HCT116 (cell line): ENCODE data around the gene AGPAT3. TPM values are rescaled to one million over a fixed set of nuclear protein-coding genes. Genes with fewer than 3 reads are reported as not detected.

ENCODE experiments used
- ATAC-seq: fragments of 200-7000 bp; cut with Tn5 transposase; 2 replicates; pipeline ENCODE4 v1.9.1; 2020; ENCODE audit warnings: mild to moderate bottlenecking, moderate library complexity
- BruUV-seq: library from RNA; stranded (reverse); fragments of 400-500 nt; replicated peaks from 2 replicates; lab custom pipeline; 2021; lab: Mats Ljungman, UMichigan
- CTCF ChIA-PET: fragments of 300-600 bp; sonication (Branson Sonifier 250); formaldehyde crosslinking; loops from one replicate; lab custom pipeline; 2021; ENCODE audit warnings: antibody characterized with exemption; lab: Charles Lee
- POLR2A ChIA-PET: fragments of 300-600, 350-600 bp; sonication (Branson Sonifier 250); formaldehyde crosslinking; loops from one replicate; lab custom pipeline; 2021; ENCODE audit warnings: antibody characterized with exemption; lab: Charles Lee
- RAD21 ChIA-PET, 2 experiments: fragments of 300-600 bp; sonication (Branson Sonifier 250); formaldehyde crosslinking; loops; one replicate each; lab custom pipeline; 2023; ENCODE audit warnings: low total read pairs in 2 of 2; ENCODE audit not compliant: uncharacterized antibody in 2 of 2, unreplicated experiment in 2 of 2, low non-redundant PET in 1 of 2; lab: Charles Lee
- DNase-seq: peaks from one replicate; pipeline ENCODE4 v3.0.0-alpha.2; 2010; ENCODE audit warnings: low read depth, low spot score
- H2AFZ ChIP-seq: fragments of 200-600 bp; shearing (Covaris generic), sonication (generic); 2 replicates; pipeline ENCODE4 v1.6.1; 2017; ENCODE audit warnings: low read depth, mixed run types, mixed read lengths, antibody characterized with exemption, low read length; ENCODE audit not compliant: poor library complexity, severe bottlenecking
- H3K27ac ChIP-seq: 2 replicates; pipeline ENCODE4 v1.5.1; 2012; ENCODE audit warnings: low read depth, low read length
- H3K27me3 ChIP-seq: fragments of 200-600 bp; sonication (generic); 2 replicates; pipeline ENCODE4 v1.6.1; 2016; ENCODE audit warnings: mixed run types, low read length, mixed read lengths; ENCODE audit not compliant: insufficient read depth
- H3K36me3 ChIP-seq, 2 experiments: fragments of 200-500 bp in 1 of 2; fragments of 200-600 bp in 1 of 2; sonication (Bioruptor generic) in 1 of 2; sonication (generic) in 1 of 2; 2 replicates each; pipeline versions ENCODE4 v1.5.1 to v1.6.1; 2014 to 2016; ENCODE audit warnings: low read length in 2 of 2, inconsistent platforms in 1 of 2, mixed read lengths in 1 of 2, mixed run types in 1 of 2; ENCODE audit not compliant: insufficient read depth in 2 of 2, control insufficient read depth in 1 of 2
- H3K4me1 ChIP-seq, 2 experiments: fragments of 200-600 bp in 1 of 2; sonication (generic) in 1 of 2; 2 replicates each; pipeline versions ENCODE4 v1.5.1 to v1.6.1; 2012 to 2017; ENCODE audit warnings: low read length in 2 of 2, inconsistent platforms in 1 of 2, mild to moderate bottlenecking in 1 of 2, mixed read lengths in 1 of 2, mixed run types in 1 of 2, moderate library complexity in 1 of 2; ENCODE audit not compliant: insufficient read depth in 2 of 2, control insufficient read depth in 1 of 2
- H3K4me2 ChIP-seq: fragments of 200-600 bp; sonication (generic); 2 replicates; pipeline ENCODE4 v1.6.1; 2017; ENCODE audit warnings: mixed run types, low read length, mixed read lengths
- H3K4me3 ChIP-seq, 2 experiments: fragments of 200-600 bp in 1 of 2; sonication (generic) in 1 of 2; replicated peaks in 1 of 2; 2 replicates each; pipeline ENCODE4 v1.5.1; 2011 to 2016; ENCODE audit warnings: low read length in 2 of 2, control low read depth in 1 of 2, low read depth in 1 of 2, mild to moderate bottlenecking in 1 of 2, mixed read lengths in 1 of 2, mixed run types in 1 of 2
- H3K79me2 ChIP-seq: fragments of 200-600 bp; sonication (generic); 2 replicates; pipeline ENCODE4 v1.6.1; 2017; ENCODE audit warnings: mild to moderate bottlenecking, mixed run types, low read length, moderate library complexity, mixed read lengths; ENCODE audit not compliant: insufficient read depth
- H3K9ac ChIP-seq: fragments of 200-600 bp; sonication (generic); 2 replicates; pipeline ENCODE4 v1.6.1; 2016; ENCODE audit warnings: low read length, mixed read lengths
- H3K9me2 ChIP-seq: fragments of 200-600 bp; sonication (generic), shearing (Covaris generic); 2 replicates; pipeline ENCODE4 v1.6.1; 2017; ENCODE audit warnings: mixed run types, mild to moderate bottlenecking, moderate library complexity; ENCODE audit not compliant: insufficient read depth
- H3K9me3 ChIP-seq, 2 experiments: fragments of 200-500 bp in 1 of 2; fragments of 200-600 bp in 1 of 2; sonication (Bioruptor generic) in 1 of 2; sonication (generic) in 1 of 2; 2 replicates each; pipeline ENCODE4 v1.6.1; 2014 to 2017; ENCODE audit warnings: low read length in 2 of 2, mixed read lengths in 2 of 2, inconsistent platforms in 1 of 2, low read depth in 1 of 2, mild to moderate bottlenecking in 1 of 2, mixed run types in 1 of 2, moderate library complexity in 1 of 2; ENCODE audit not compliant: control insufficient read depth in 1 of 2, insufficient read depth in 1 of 2
- H4K20me1 ChIP-seq: fragments of 200-600 bp; sonication (generic), shearing (Covaris generic); 2 replicates; pipeline ENCODE4 v1.6.1; 2017; ENCODE audit warnings: mixed run types, mild to moderate bottlenecking, moderate library complexity; ENCODE audit not compliant: insufficient read depth
- CEBPB ChIP-seq: IDR thresholded peaks from 2 replicates; pipeline ENCODE4 v1.6.1; 2012; ENCODE audit warnings: low read depth
- CTCF ChIP-seq, 3 experiments: fragments of 200-600 bp in 1 of 3; sonication (generic) in 1 of 3; IDR thresholded peaks in 2 of 3; conservative IDR thresholded peaks in 1 of 3; 2 replicates each; pipeline ENCODE4 v1.5.1; 2012 to 2017; ENCODE audit warnings: low read depth in 2 of 3, low read length in 2 of 3, antibody characterized with exemption in 1 of 3, borderline replicate concordance in 1 of 3, control low read depth in 1 of 3, mild to moderate bottlenecking in 1 of 3, mixed read lengths in 1 of 3, mixed run types in 1 of 3, moderate library complexity in 1 of 3; ENCODE audit not compliant: insufficient read depth in 1 of 3
- ELF1 ChIP-seq: IDR thresholded peaks from 2 replicates; pipeline ENCODE4 v1.6.1; 2012; ENCODE audit warnings: low read depth, borderline replicate concordance
- EZH2phosphoT487 ChIP-seq: fragments of 200-600 bp; IDR thresholded peaks from 2 replicates; pipeline ENCODE4 v1.6.1; 2018; ENCODE audit warnings: antibody characterized with exemption, borderline replicate concordance
- FOSL1 ChIP-seq: IDR thresholded peaks from 2 replicates; pipeline ENCODE4 v1.6.1; 2012; ENCODE audit warnings: low read depth
- MAX ChIP-seq: IDR thresholded peaks from 2 replicates; pipeline ENCODE4 v1.6.1; 2012
- POLR2A ChIP-seq: IDR thresholded peaks from 2 replicates; pipeline ENCODE4 v1.7.0; 2011; ENCODE audit warnings: borderline replicate concordance; ENCODE audit not compliant: insufficient read depth, insufficient read length; ENCODE audit errors: extremely low read depth
- REST ChIP-seq: IDR thresholded peaks from 2 replicates; pipeline ENCODE4 v1.6.1; 2012; ENCODE audit warnings: low read depth
- SIN3A ChIP-seq: IDR thresholded peaks from 2 replicates; pipeline ENCODE4 v1.6.1; 2012; ENCODE audit warnings: low read depth
- SP1 ChIP-seq: IDR thresholded peaks from 2 replicates; pipeline ENCODE4 v1.6.1; 2012; ENCODE audit warnings: low read depth
- TCF7L2 ChIP-seq: IDR thresholded peaks from 2 replicates; pipeline ENCODE4 v1.7.0; 2011; ENCODE audit warnings: borderline replicate concordance, inconsistent platforms; ENCODE audit not compliant: insufficient read depth, insufficient read length; ENCODE audit errors: extremely low read depth
- intact Hi-C: fragments of 100-400 bp; cut with micrococcal nuclease; formaldehyde crosslinking; loops from 2 replicates; pipeline ENCODE4 v1.10.0; 2022
- total RNA-seq: library from RNA; stranded (reverse); gene quantifications from one replicate; pipeline ENCODE4 v1.2.1, GENCODE V29; 2021; ENCODE audit not compliant: unreplicated experiment

AGPAT3 gene
- total RNA-seq, 1 experiment from 2014 or later, result 54.1 TPM

GRCh38 chr21:43850728-43851295, 14.2 kb upstream of the AGPAT3 start:
- ATAC-seq (no peak), DNase-seq (no peak)
- Histone ChIP-seq H3K9me3 (no peaks in the 10 kb centered on the region), H3K4me2 (no peak overlapping the region), H3K9me2 (no peaks in the 10 kb centered on the region), H3K27me3 (no peaks in the 10 kb centered on the region), H2AFZ (no peak overlapping the region), H3K4me1 (no peaks in the 10 kb centered on the region), H4K20me1 (no peaks in the 10 kb centered on the region), H3K79me2 (no peaks in the 10 kb centered on the region), H3K9ac (no peak overlapping the region), H3K36me3 (no peaks in the 10 kb centered on the region), H3K4me3 (no peak overlapping the region), H3K27ac (no peak overlapping the region)
- no TSS peak for BruUV-seq
- CTCF ChIA-PET, result no interaction called here
- intact Hi-C loops, result no loop called here
- TF ChIP-seq FOSL1 (no peak), TCF7L2 (no peak), POLR2A (no peak), MAX (no peak), SP1 (no peak), CTCF (IDR thresholded peaks at IDR 0.05 in 2 of 3, conservative IDR thresholded peaks at IDR 0.05 in 1 of 3; ENCODE audit: borderline replicate concordance in 1 of 3, insufficient read depth in 1 of 3, low read depth in 2 of 3, low read length in 2 of 3) (no peak), REST (no peak), ELF1 (no peak), EZH2phosphoT487 (no peak), CEBPB (no peak), SIN3A (no peak)
- RAD21 ChIA-PET, result no interaction called here
- POLR2A ChIA-PET, result no interaction called here
